GM23338 (cell line): ENCODE measurements around the gene AKAP13. TPM values are rescaled to one million over a fixed set of nuclear protein-coding genes. Genes with fewer than 3 reads are reported as not detected.

Experiments used
- ATAC-seq: fragments of 200-7000 bp; cut with Tn5 transposase; 3 replicates; pipeline ENCODE4 v1.9.1; 2020
- DNase-seq: peaks from one replicate; pipeline ENCODE4 v3.0.0-alpha.2; 2015; ENCODE audit warnings: low spot score
- H2AFZ ChIP-seq: fragments of 200-600 bp; sonication (generic); 2 replicates; pipeline ENCODE4 v1.8.0; 2016; ENCODE audit warnings: antibody characterized with exemption, mild to moderate bottlenecking, moderate library complexity
- H3F3A ChIP-seq: fragments of 200-600 bp; sonication (generic); replicated peaks from 2 replicates; pipeline ENCODE4 v1.8.0; 2017; ENCODE audit warnings: antibody characterized with exemption, mixed run types, low read depth
- H3K27ac ChIP-seq: fragments of 200-600 bp; sonication (generic); 2 replicates; pipeline ENCODE4 v1.6.1; 2016; ENCODE audit warnings: low read depth
- H3K27me3 ChIP-seq: fragments of 200-600 bp; sonication (generic); 2 replicates; pipeline ENCODE4 v1.8.0; 2016; ENCODE audit warnings: mild to moderate bottlenecking, mixed run types, moderate library complexity; ENCODE audit not compliant: insufficient read depth
- H3K36me3 ChIP-seq: fragments of 200-600 bp; sonication (generic); 2 replicates; pipeline ENCODE4 v1.8.0; 2016; ENCODE audit warnings: mild to moderate bottlenecking; ENCODE audit not compliant: insufficient read depth
- H3K4me1 ChIP-seq: fragments of 200-600 bp; sonication (generic); 2 replicates; pipeline ENCODE4 v1.8.0; 2016; ENCODE audit warnings: mild to moderate bottlenecking, moderate library complexity; ENCODE audit not compliant: insufficient read depth
- H3K4me2 ChIP-seq: fragments of 200-600 bp; sonication (generic); 2 replicates; pipeline ENCODE4 v1.7.1; 2017; ENCODE audit warnings: mixed run types
- H3K4me3 ChIP-seq: fragments of 200-600 bp; sonication (generic); 2 replicates; pipeline ENCODE4 v1.6.1; 2016; ENCODE audit warnings: mixed run types
- H3K79me2 ChIP-seq: fragments of 200-600 bp; sonication (generic); replicated peaks from 2 replicates; pipeline ENCODE4 v1.8.0; 2017; ENCODE audit warnings: mild to moderate bottlenecking; ENCODE audit not compliant: insufficient read depth
- H3K9me2 ChIP-seq: fragments of 200-600 bp; sonication (generic); 2 replicates; pipeline ENCODE4 v1.8.0; 2017; ENCODE audit not compliant: insufficient read depth
- H4K20me1 ChIP-seq: fragments of 200-600 bp; sonication (generic); replicated peaks from 2 replicates; pipeline ENCODE4 v1.8.0; 2017; ENCODE audit warnings: mild to moderate bottlenecking; ENCODE audit not compliant: insufficient read depth
- H3K27ac Mint-ChIP-seq: 2 replicates; pipeline ENCODE4 v1.8.0; 2020; ENCODE audit warnings: inconsistent platforms, mild to moderate bottlenecking, moderate library complexity, mixed read lengths
- H3K27me3 Mint-ChIP-seq: 3 replicates; pipeline ENCODE4 v1.8.0; 2022; ENCODE audit warnings: low read depth, mild to moderate bottlenecking, moderate library complexity, mixed read lengths, inconsistent platforms; ENCODE audit not compliant: insufficient read depth, poor library complexity
- H3K36me3 Mint-ChIP-seq: 3 replicates; pipeline ENCODE4 v1.8.0; 2021; ENCODE audit warnings: low read depth, mild to moderate bottlenecking, inconsistent platforms, moderate library complexity, mixed read lengths
- H3K4me1 Mint-ChIP-seq: 3 replicates; pipeline ENCODE4 v1.8.0; 2020; ENCODE audit warnings: mild to moderate bottlenecking, inconsistent platforms, mixed read lengths
- H3K4me3 Mint-ChIP-seq: 3 replicates; pipeline ENCODE4 v1.8.0; 2021; ENCODE audit warnings: moderate library complexity, mild to moderate bottlenecking, inconsistent platforms, mixed read lengths
- H3K9me3 Mint-ChIP-seq: 3 replicates; pipeline ENCODE4 v1.8.0; 2020; ENCODE audit warnings: moderate library complexity, mild to moderate bottlenecking, inconsistent platforms, mixed read lengths
- CREB1 ChIP-seq: fragments of 250-450 bp; sonication (Bioruptor Pico); IDR thresholded peaks from 2 replicates; pipeline ENCODE4 v1.5.0; 2020; ENCODE audit warnings: low read depth, mild to moderate bottlenecking, moderate library complexity
- EZH2 ChIP-seq: fragments of 200-600 bp; sonication (generic); IDR thresholded peaks from one replicate; pipeline ENCODE4 v1.8.0; 2017; ENCODE audit warnings: antibody characterized with exemption, mild to moderate bottlenecking, low read depth; ENCODE audit not compliant: unreplicated experiment
- EZH2phosphoT487 ChIP-seq: fragments of 200-600 bp; sonication (generic); IDR thresholded peaks from one replicate; pipeline ENCODE4 v1.8.1; 2018; ENCODE audit warnings: antibody characterized with exemption; ENCODE audit not compliant: unreplicated experiment
- JUNB ChIP-seq: IDR thresholded peaks from one replicate; pipeline ENCODE4 v1.6.1; 2016; ENCODE audit warnings: antibody characterized with exemption; ENCODE audit not compliant: unreplicated experiment
- NANOG ChIP-seq: IDR thresholded peaks from 2 replicates; pipeline ENCODE4 v1.6.1; 2016; ENCODE audit warnings: antibody characterized with exemption, borderline replicate concordance
- POLR2AphosphoS5 ChIP-seq: IDR thresholded peaks from 2 replicates; pipeline ENCODE4 v1.6.1; 2016; ENCODE audit warnings: antibody characterized with exemption, low read depth
- REST ChIP-seq: IDR thresholded peaks from one replicate; pipeline ENCODE4 v1.6.1; 2018; ENCODE audit warnings: antibody characterized with exemption; ENCODE audit not compliant: unreplicated experiment
- STAT1 ChIP-seq: IDR thresholded peaks from one replicate; pipeline ENCODE4 v1.6.1; 2016; ENCODE audit warnings: antibody characterized with exemption; ENCODE audit not compliant: unreplicated experiment
- ZNF114 ChIP-seq: fragments of 250-450 bp; sonication (Bioruptor Pico); IDR thresholded peaks from 2 replicates; pipeline ENCODE4 v1.5.0; 2020; ENCODE audit warnings: mild to moderate bottlenecking, moderate library complexity
- ZNF331 ChIP-seq: fragments of 250-450 bp; sonication (Bioruptor Pico); IDR thresholded peaks from 2 replicates; pipeline ENCODE4 v1.5.0; 2020; ENCODE audit warnings: low read depth, mild to moderate bottlenecking, moderate library complexity
- ZNF462 ChIP-seq: fragments of 250-450 bp; sonication (Bioruptor Pico); IDR thresholded peaks from 2 replicates; pipeline ENCODE4 v1.5.0; 2020; ENCODE audit warnings: mild to moderate bottlenecking, moderate library complexity
- polyA plus RNA-seq: library from polyadenylated mRNA; unstranded; fragments of >200 nt; fragmentation: Nextera tagmentation; extraction: Ambion mirVana; gene quantifications from 2 replicates; pipeline ENCODE4 v1.2.1, GENCODE V29; 2016
- total RNA-seq: library from RNA; depleted of rRNA; stranded (reverse); fragments of >200 nt; shearing (Covaris generic); gene quantifications from 2 replicates; pipeline ENCODE4 v1.2.3, GENCODE V29; 2014
- TF ChIP-seq, protein P1 (sequence below): IDR thresholded peaks from 2 replicates; pipeline ENCODE4 v1.6.1; 2016; ENCODE audit warnings: antibody characterized with exemption
- TF ChIP-seq, protein P2 (sequence below), 2 experiments: fragments of 200-600 bp in 1 of 2; sonication (generic) in 1 of 2; conservative IDR thresholded peaks; 2 replicates each; pipeline versions ENCODE4 v1.5.1 to v1.6.1; 2016 to 2017; ENCODE audit warnings: antibody characterized with exemption in 2 of 2, low read depth in 2 of 2, mild to moderate bottlenecking in 2 of 2, moderate library complexity in 1 of 2

Gene AKAP13
- total and polyA plus RNA-seq, 2 experiments from 2014 or later = 46.2 to 60.7 TPM

GRCh38 chr15:85473455-85473854, 93.1 kb downstream of the AKAP13 start (continued):
- no peak for TF ChIP-seq CREB1 (CRISPR knock-in tag)

DNA sequence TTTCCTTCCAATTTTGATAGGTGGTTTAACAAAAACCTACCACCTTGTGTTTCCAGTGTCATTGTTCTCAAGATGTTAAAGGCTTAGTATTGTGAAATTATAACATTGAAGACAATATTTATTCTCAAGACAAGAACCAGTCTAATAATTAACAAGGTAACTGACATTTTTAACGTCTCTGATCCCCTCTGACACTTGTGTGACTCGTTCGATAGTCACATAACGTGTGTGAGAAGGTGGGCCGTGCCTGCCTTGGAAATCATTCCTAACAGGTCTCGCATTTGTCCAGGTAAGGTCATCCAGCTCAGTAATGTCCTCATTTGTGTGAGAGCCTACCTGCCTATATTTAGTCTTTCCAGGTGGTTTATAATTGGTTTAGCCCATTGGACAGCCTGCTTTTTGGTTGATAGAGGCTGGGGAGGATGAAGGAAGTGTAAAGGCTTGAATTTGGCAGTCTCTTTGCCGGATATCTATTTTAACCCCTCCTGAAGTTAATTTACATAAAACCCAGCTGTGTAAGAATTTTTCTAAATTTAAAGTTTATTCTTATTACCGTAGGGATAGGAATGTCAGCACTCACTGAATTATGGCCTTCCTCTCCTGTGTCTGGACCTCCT, 94.4 kb downstream of the AKAP13 start:
- H3K4me3 Mint-ChIP-seq = no peak overlapping the region
- no peak overlapping the region for H3K27ac Mint-ChIP-seq
- Histone ChIP-seq H3F3A (no peaks in the 10 kb centered on the region), H3K27ac (no peak overlapping the region), H3K4me1 (peaks cover 44% of the 10 kb centered on the region), H2AFZ (no peak overlapping the region), H3K4me3 (no peak overlapping the region), H3K27me3 (no peaks in the 10 kb centered on the region), H4K20me1 (peaks cover 15% of the 10 kb centered on the region; the same call in 1 of the 2 replicates), H3K79me2 (peaks cover 93% of the 10 kb centered on the region), H3K36me3 (no peaks in the 10 kb centered on the region), H3K4me2 (no peak overlapping the region), H3K9me2 (no peaks in the 10 kb centered on the region)
- no peaks in the 10 kb centered on the region for H3K36me3 Mint-ChIP-seq
- DNase-seq = no peak
- ATAC-seq = no peak
- H3K4me1 Mint-ChIP-seq = peaks cover 50% of the 10 kb centered on the region
- TF ChIP-seq, protein P1, sequence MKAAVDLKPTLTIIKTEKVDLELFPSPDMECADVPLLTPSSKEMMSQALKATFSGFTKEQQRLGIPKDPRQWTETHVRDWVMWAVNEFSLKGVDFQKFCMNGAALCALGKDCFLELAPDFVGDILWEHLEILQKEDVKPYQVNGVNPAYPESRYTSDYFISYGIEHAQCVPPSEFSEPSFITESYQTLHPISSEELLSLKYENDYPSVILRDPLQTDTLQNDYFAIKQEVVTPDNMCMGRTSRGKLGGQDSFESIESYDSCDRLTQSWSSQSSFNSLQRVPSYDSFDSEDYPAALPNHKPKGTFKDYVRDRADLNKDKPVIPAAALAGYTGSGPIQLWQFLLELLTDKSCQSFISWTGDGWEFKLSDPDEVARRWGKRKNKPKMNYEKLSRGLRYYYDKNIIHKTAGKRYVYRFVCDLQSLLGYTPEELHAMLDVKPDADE = no peak
- TF ChIP-seq NANOG (no peak), EZH2phosphoT487 (no peak), ZNF331 (CRISPR knock-in tag) (no peak), CREB1 (CRISPR knock-in tag) (no peak), ZNF114 (CRISPR knock-in tag) (no peak), EZH2 (no peak), ZNF462 (CRISPR knock-in tag) (no peak), POLR2AphosphoS5 (no peak), STAT1 (no peak), REST (no peak), JUNB (no peak)
- TF ChIP-seq, protein P2, sequence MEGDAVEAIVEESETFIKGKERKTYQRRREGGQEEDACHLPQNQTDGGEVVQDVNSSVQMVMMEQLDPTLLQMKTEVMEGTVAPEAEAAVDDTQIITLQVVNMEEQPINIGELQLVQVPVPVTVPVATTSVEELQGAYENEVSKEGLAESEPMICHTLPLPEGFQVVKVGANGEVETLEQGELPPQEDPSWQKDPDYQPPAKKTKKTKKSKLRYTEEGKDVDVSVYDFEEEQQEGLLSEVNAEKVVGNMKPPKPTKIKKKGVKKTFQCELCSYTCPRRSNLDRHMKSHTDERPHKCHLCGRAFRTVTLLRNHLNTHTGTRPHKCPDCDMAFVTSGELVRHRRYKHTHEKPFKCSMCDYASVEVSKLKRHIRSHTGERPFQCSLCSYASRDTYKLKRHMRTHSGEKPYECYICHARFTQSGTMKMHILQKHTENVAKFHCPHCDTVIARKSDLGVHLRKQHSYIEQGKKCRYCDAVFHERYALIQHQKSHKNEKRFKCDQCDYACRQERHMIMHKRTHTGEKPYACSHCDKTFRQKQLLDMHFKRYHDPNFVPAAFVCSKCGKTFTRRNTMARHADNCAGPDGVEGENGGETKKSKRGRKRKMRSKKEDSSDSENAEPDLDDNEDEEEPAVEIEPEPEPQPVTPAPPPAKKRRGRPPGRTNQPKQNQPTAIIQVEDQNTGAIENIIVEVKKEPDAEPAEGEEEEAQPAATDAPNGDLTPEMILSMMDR (conservative IDR thresholded peaks at IDR 0.05; ENCODE audit: low read depth in 2 of 2) = no peak
- peaks cover 1% of the 10 kb centered on the region for H3K27me3 Mint-ChIP-seq
- H3K9me3 Mint-ChIP-seq = no peaks in the 10 kb centered on the region
